ENCODE data around the gene EYA2.

EYA2 gene

GRCh38 chr20:47055699-47056369, 161.2 kb downstream of the EYA2 start:
- in situ Hi-C loops (cut with HindIII; ENCODE audit: low sequenced_read_pairs), result no loop called here

- in situ Hi-C loops (cut with HindIII; ENCODE audit: low sequenced_read_pairs), result no loop called here
Observed at GRCh38 chr20:47057661-47058060, 163.0 kb downstream of the EYA2 start.

- in situ Hi-C loops (cut with HindIII; ENCODE audit: low sequenced_read_pairs), result no loop called here
Observed at GRCh38 chr20:47058236-47058635, 163.6 kb downstream of the EYA2 start.

- in situ Hi-C loops (cut with HindIII; ENCODE audit: low sequenced_read_pairs), result no loop called here
Observed at GRCh38 chr20:47059536-47059935, 164.9 kb downstream of the EYA2 start.

GRCh38 chr20:47061549-47061948, 166.9 kb downstream of the EYA2 start:
- in situ Hi-C loops (cut with HindIII; ENCODE audit: low sequenced_read_pairs), result no loop called here

GRCh38 chr20:47062226-47062890, 167.7 kb downstream of the EYA2 start:
- in situ Hi-C loops (cut with HindIII; ENCODE audit: low sequenced_read_pairs), result no loop called here

GRCh38 chr20:47063407-47063806, 168.8 kb downstream of the EYA2 start:
- in situ Hi-C loops (cut with HindIII; ENCODE audit: low sequenced_read_pairs), result no loop called here

GRCh38 chr20:47063808-47064207, 169.2 kb downstream of the EYA2 start:
- in situ Hi-C loops (cut with HindIII; ENCODE audit: low sequenced_read_pairs), result no loop called here

- in situ Hi-C loops (cut with HindIII; ENCODE audit: low sequenced_read_pairs), result no loop called here
Observed at GRCh38 chr20:47066484-47067270, 172.0 kb downstream of the EYA2 start.

GRCh38 chr20:47067776-47068175, 173.1 kb downstream of the EYA2 start:
- in situ Hi-C loops (cut with HindIII; ENCODE audit: low sequenced_read_pairs), result no loop called here

- in situ Hi-C loops (cut with HindIII; ENCODE audit: low sequenced_read_pairs), result no loop called here
Observed at GRCh38 chr20:47070176-47070575, 175.5 kb downstream of the EYA2 start.

GRCh38 chr20:47071646-47072185, 177.1 kb downstream of the EYA2 start:
- in situ Hi-C loops (cut with HindIII; ENCODE audit: low sequenced_read_pairs), result no loop called here

GRCh38 chr20:47073766-47074475, 179.3 kb downstream of the EYA2 start:
- in situ Hi-C loops (cut with HindIII; ENCODE audit: low sequenced_read_pairs), result no loop called here

GRCh38 chr20:47075263-47075662, 180.6 kb downstream of the EYA2 start:
- in situ Hi-C loops (cut with HindIII; ENCODE audit: low sequenced_read_pairs), result no loop called here

- in situ Hi-C loops (cut with HindIII; ENCODE audit: low sequenced_read_pairs), result no loop called here
Observed at GRCh38 chr20:47079047-47079446, 184.4 kb downstream of the EYA2 start.

GRCh38 chr20:47080365-47080764, 185.7 kb downstream of the EYA2 start:
- in situ Hi-C loops (cut with HindIII; ENCODE audit: low sequenced_read_pairs), result no loop called here

GRCh38 chr20:47086316-47086715, 191.7 kb downstream of the EYA2 start:
- in situ Hi-C loops (cut with HindIII; ENCODE audit: low sequenced_read_pairs), result loop anchor here (5.0 kb wide), 3 partner anchors 64 to 89 kb away; no protein-coding TSS in a partner anchor

GRCh38 chr20:47088335-47088734, 193.7 kb downstream of the EYA2 start:
- in situ Hi-C loops (cut with HindIII; ENCODE audit: low sequenced_read_pairs), result loop anchor here (5.0 kb wide), 3 partner anchors 66 to 91 kb away; no protein-coding TSS in a partner anchor

GRCh38 chr20:47089151-47089550, 194.5 kb downstream of the EYA2 start:
- in situ Hi-C loops (cut with HindIII; ENCODE audit: low sequenced_read_pairs), result loop anchor here (5.0 kb wide), 3 partner anchors 67 to 92 kb away; no protein-coding TSS in a partner anchor

- in situ Hi-C loops (cut with HindIII; ENCODE audit: low sequenced_read_pairs), result no loop called here
Observed at GRCh38 chr20:47090835-47091234, 196.2 kb downstream of the EYA2 start.
